ENCODE measurements around the gene TANC1. TPM values are rescaled to one million over a fixed set of nuclear protein-coding genes. Genes with fewer than 3 reads are reported as not detected.

TANC1 gene
- polyA plus RNA-seq, 1 donor = 22.6 TPM

GRCh38 chr2:159172403-159172802, 204.0 kb downstream of the TANC1 start:
- Histone ChIP-seq H3K4me3 (ENCODE audit: low read length) (no peak overlapping the region), H3K27ac (ENCODE audit: low read length) (no peak overlapping the region), H3K27me3 (ENCODE audit: control insufficient read depth, insufficient read depth, low read length) (no peaks in the 10 kb centered on the region), H3K36me3 (ENCODE audit: control insufficient read depth, insufficient read depth, low read length) (peaks cover 45% of the 10 kb centered on the region), H3K4me1 (ENCODE audit: control insufficient read depth, insufficient read depth, low read length) (no peaks in the 10 kb centered on the region), H3K9me3 (ENCODE audit: control insufficient read depth, low read depth, low read length) (no peaks in the 10 kb centered on the region)
- WGBS (ENCODE audit: insufficient coverage, low lambda C conversion rate) = 100% methylated on average over 1 of the region's 3 CpGs
- DNase-seq = no peak

- H3K27me3 ChIP-seq (ENCODE audit: control insufficient read depth, insufficient read depth, low read length) = no peaks in the 10 kb centered on the region
- no peaks in the 10 kb centered on the region for H3K4me1 ChIP-seq (ENCODE audit: control insufficient read depth, insufficient read depth, low read length)
- H3K9me3 ChIP-seq (ENCODE audit: control insufficient read depth, low read depth, low read length) = no peaks in the 10 kb centered on the region
- no peak overlapping the region for H3K27ac ChIP-seq (ENCODE audit: low read length)
- H3K36me3 ChIP-seq (ENCODE audit: control insufficient read depth, insufficient read depth, low read length) = peaks cover 54% of the 10 kb centered on the region
- H3K4me3 ChIP-seq (ENCODE audit: low read length) = no peak overlapping the region
- no peak for DNase-seq
- no CpG with 5 or more reads among the region's 9 CpGs for WGBS (ENCODE audit: insufficient coverage, low lambda C conversion rate)
Measured at GRCh38 chr2:159174759-159175158, 206.3 kb downstream of the TANC1 start.

DNA sequence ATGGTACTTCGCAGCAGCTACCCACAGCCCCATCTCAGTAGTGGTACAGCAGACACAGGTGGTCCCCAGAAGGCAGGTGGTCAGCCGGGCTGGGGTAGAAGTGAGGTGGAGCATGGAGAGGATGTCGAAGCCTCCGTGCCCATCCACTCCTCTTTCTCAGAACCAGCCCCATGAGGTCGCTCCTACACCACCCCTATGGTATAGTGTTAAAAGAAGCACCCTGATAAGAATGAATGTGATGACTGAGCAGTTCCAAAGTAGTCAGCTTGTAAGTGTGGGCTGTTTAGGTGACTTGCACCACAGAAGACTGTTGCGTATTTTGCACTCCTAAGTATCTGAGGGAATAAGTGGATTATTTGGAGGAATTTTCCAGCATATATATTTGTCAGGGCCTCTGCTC, 206.7 kb downstream of the TANC1 start:
- Histone ChIP-seq H3K36me3 (ENCODE audit: control insufficient read depth, insufficient read depth, low read length) (peaks cover 58% of the 10 kb centered on the region), H3K27ac (ENCODE audit: low read length) (no peak overlapping the region), H3K4me3 (ENCODE audit: low read length) (no peak overlapping the region), H3K9me3 (ENCODE audit: control insufficient read depth, low read depth, low read length) (no peaks in the 10 kb centered on the region), H3K27me3 (ENCODE audit: control insufficient read depth, insufficient read depth, low read length) (no peaks in the 10 kb centered on the region), H3K4me1 (ENCODE audit: control insufficient read depth, insufficient read depth, low read length) (no peaks in the 10 kb centered on the region)
- no peak for DNase-seq
- no CpG with 5 or more reads among the region's 6 CpGs for WGBS (ENCODE audit: insufficient coverage, low lambda C conversion rate)

- DNase-seq = no peak
- H3K27me3 ChIP-seq (ENCODE audit: control insufficient read depth, insufficient read depth, low read length) = no peaks in the 10 kb centered on the region
- H3K4me1 ChIP-seq (ENCODE audit: control insufficient read depth, insufficient read depth, low read length) = no peaks in the 10 kb centered on the region
- peaks cover 60% of the 10 kb centered on the region for H3K36me3 ChIP-seq (ENCODE audit: control insufficient read depth, insufficient read depth, low read length)
- H3K27ac ChIP-seq (ENCODE audit: low read length) = no peak overlapping the region
- WGBS (ENCODE audit: insufficient coverage, low lambda C conversion rate) = no CpG with 5 or more reads among the region's 3 CpGs
- no peak overlapping the region for H3K4me3 ChIP-seq (ENCODE audit: low read length)
- no peaks in the 10 kb centered on the region for H3K9me3 ChIP-seq (ENCODE audit: control insufficient read depth, low read depth, low read length)
Measured at GRCh38 chr2:159175927-159176326, 207.5 kb downstream of the TANC1 start.

DNA sequence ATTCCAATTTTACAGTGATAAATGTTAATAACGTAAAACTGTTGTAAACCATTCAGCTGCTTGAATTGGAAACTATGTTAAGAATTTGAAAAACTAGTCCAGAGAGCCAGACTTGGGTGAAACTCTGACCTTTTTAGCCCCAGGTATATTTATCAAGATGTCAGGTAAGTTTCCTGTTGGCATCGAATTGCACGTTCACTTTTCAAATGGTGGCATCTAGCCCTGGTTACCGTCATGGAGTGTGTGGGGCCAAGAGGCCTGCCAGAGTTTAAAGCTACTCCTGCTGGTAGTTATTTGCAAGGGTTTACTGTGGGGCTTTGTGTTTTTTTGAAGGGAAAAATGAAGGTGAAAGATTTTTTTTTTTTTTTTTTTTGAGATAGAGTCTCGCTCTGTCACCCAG, 208.1 kb downstream of the TANC1 start:
- Histone ChIP-seq H3K27me3 (ENCODE audit: control insufficient read depth, insufficient read depth, low read length) (no peaks in the 10 kb centered on the region), H3K4me3 (ENCODE audit: low read length) (no peak overlapping the region), H3K4me1 (ENCODE audit: control insufficient read depth, insufficient read depth, low read length) (no peaks in the 10 kb centered on the region), H3K9me3 (ENCODE audit: control insufficient read depth, low read depth, low read length) (no peaks in the 10 kb centered on the region), H3K36me3 (ENCODE audit: control insufficient read depth, insufficient read depth, low read length) (peaks cover 56% of the 10 kb centered on the region), H3K27ac (ENCODE audit: low read length) (no peak overlapping the region)
- no peak for DNase-seq
- WGBS (ENCODE audit: insufficient coverage, low lambda C conversion rate) = no CpG with 5 or more reads among the region's 5 CpGs

DNA sequence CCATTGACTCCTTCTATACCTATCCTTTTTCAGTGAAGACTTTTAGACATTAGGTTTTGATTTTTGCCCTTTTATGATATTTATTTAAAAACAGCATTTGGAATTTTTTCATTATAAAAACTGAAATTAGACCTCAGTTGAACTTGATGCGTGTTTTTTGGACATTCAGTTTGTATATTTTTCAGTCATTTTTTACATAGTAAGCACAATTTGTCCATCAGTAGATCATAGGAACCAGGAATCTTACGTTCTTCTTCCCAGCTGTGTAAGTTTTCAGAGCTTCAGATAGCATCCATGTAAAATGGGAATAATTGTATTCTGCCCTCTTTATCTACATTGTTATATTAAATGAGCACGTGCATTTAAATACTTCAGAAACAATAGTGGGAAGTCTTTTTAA, 208.9 kb downstream of the TANC1 start:
- Histone ChIP-seq H3K4me3 (ENCODE audit: low read length) (no peak overlapping the region), H3K36me3 (ENCODE audit: control insufficient read depth, insufficient read depth, low read length) (peaks cover 53% of the 10 kb centered on the region), H3K4me1 (ENCODE audit: control insufficient read depth, insufficient read depth, low read length) (no peaks in the 10 kb centered on the region), H3K27ac (ENCODE audit: low read length) (no peak overlapping the region), H3K27me3 (ENCODE audit: control insufficient read depth, insufficient read depth, low read length) (no peaks in the 10 kb centered on the region), H3K9me3 (ENCODE audit: control insufficient read depth, low read depth, low read length) (no peaks in the 10 kb centered on the region)
- no peak for DNase-seq
- WGBS (ENCODE audit: insufficient coverage, low lambda C conversion rate) = 86% methylated on average over 2 of the region's 3 CpGs

- no CpG with 5 or more reads among the region's 7 CpGs for WGBS (ENCODE audit: insufficient coverage, low lambda C conversion rate)
Measured at GRCh38 chr2:159177957-159178356, 209.5 kb downstream of the TANC1 start.

GRCh38 chr2:159179096-159179495, 210.7 kb downstream of the TANC1 start:
- Histone ChIP-seq H3K4me1 (ENCODE audit: control insufficient read depth, insufficient read depth, low read length) (no peaks in the 10 kb centered on the region), H3K4me3 (ENCODE audit: low read length) (no peak overlapping the region), H3K36me3 (ENCODE audit: control insufficient read depth, insufficient read depth, low read length) (peaks cover 49% of the 10 kb centered on the region), H3K9me3 (ENCODE audit: control insufficient read depth, low read depth, low read length) (no peaks in the 10 kb centered on the region), H3K27me3 (ENCODE audit: control insufficient read depth, insufficient read depth, low read length) (no peaks in the 10 kb centered on the region), H3K27ac (ENCODE audit: low read length) (no peak overlapping the region)
- WGBS (ENCODE audit: insufficient coverage, low lambda C conversion rate) = no CpG with 5 or more reads among the region's 8 CpGs
- DNase-seq = no peak

More at GRCh38 chr2:159177957-159178356, 209.5 kb downstream of the TANC1 start:
- no peak overlapping the region for H3K4me3 ChIP-seq (ENCODE audit: low read length)
- peaks cover 47% of the 10 kb centered on the region for H3K36me3 ChIP-seq (ENCODE audit: control insufficient read depth, insufficient read depth, low read length)
- DNase-seq = no peak
- no peaks in the 10 kb centered on the region for H3K9me3 ChIP-seq (ENCODE audit: control insufficient read depth, low read depth, low read length)
- H3K4me1 ChIP-seq (ENCODE audit: control insufficient read depth, insufficient read depth, low read length) = no peaks in the 10 kb centered on the region
- H3K27me3 ChIP-seq (ENCODE audit: control insufficient read depth, insufficient read depth, low read length) = no peaks in the 10 kb centered on the region
- H3K27ac ChIP-seq (ENCODE audit: low read length) = no peak overlapping the region

- no peak for DNase-seq
- no peaks in the 10 kb centered on the region for H3K4me1 ChIP-seq (ENCODE audit: control insufficient read depth, insufficient read depth, low read length)
- peaks cover 47% of the 10 kb centered on the region for H3K36me3 ChIP-seq (ENCODE audit: control insufficient read depth, insufficient read depth, low read length)
- H3K27ac ChIP-seq (ENCODE audit: low read length) = no peak overlapping the region
- WGBS (ENCODE audit: insufficient coverage, low lambda C conversion rate) = no CpG with 5 or more reads among the region's 4 CpGs
- no peaks in the 10 kb centered on the region for H3K9me3 ChIP-seq (ENCODE audit: control insufficient read depth, low read depth, low read length)
- H3K4me3 ChIP-seq (ENCODE audit: low read length) = no peak overlapping the region
- no peaks in the 10 kb centered on the region for H3K27me3 ChIP-seq (ENCODE audit: control insufficient read depth, insufficient read depth, low read length)
Measured at GRCh38 chr2:159179696-159180095, 211.3 kb downstream of the TANC1 start.

DNA sequence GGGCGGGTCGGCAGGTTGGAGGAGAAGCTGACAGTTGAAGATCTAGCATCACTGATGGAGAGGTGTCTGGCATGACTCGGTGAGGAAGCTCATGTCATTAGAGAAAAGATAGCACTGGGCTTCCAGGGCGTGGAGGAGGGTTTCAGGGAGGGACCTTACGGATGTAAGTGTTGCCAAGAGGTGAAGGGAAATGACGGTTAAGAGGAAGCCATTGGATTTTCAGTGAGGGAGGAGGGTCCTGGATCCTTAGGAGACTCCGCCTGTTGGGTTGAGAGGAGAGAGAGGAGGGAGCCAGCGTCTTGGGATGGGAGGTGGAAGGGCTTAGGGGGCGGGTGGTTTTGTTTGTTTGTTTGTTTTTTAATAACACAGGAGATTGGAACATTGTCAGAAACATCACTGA, 214.9 kb downstream of the TANC1 start:
- H3K27ac ChIP-seq (ENCODE audit: low read length) = no peak overlapping the region
- peaks cover 56% of the 10 kb centered on the region for H3K36me3 ChIP-seq (ENCODE audit: control insufficient read depth, insufficient read depth, low read length)
- H3K4me3 ChIP-seq (ENCODE audit: low read length) = no peak overlapping the region
- no peaks in the 10 kb centered on the region for H3K27me3 ChIP-seq (ENCODE audit: control insufficient read depth, insufficient read depth, low read length)
- WGBS (ENCODE audit: insufficient coverage, low lambda C conversion rate) = 80% methylated on average over 1 of the region's 9 CpGs
- H3K9me3 ChIP-seq (ENCODE audit: control insufficient read depth, low read depth, low read length) = no peaks in the 10 kb centered on the region
- no peaks in the 10 kb centered on the region for H3K4me1 ChIP-seq (ENCODE audit: control insufficient read depth, insufficient read depth, low read length)
- no peak for DNase-seq

- 100% methylated on average over 1 of the region's 14 CpGs for WGBS (ENCODE audit: insufficient coverage, low lambda C conversion rate)
- H3K27me3 ChIP-seq (ENCODE audit: control insufficient read depth, insufficient read depth, low read length) = no peaks in the 10 kb centered on the region
- DNase-seq = peak; percentile 13 to 25
- H3K27ac ChIP-seq (ENCODE audit: low read length) = no peak overlapping the region
- H3K4me1 ChIP-seq (ENCODE audit: control insufficient read depth, insufficient read depth, low read length) = no peaks in the 10 kb centered on the region
- H3K4me3 ChIP-seq (ENCODE audit: low read length) = no peak overlapping the region
- H3K36me3 ChIP-seq (ENCODE audit: control insufficient read depth, insufficient read depth, low read length) = peaks cover 48% of the 10 kb centered on the region
- H3K9me3 ChIP-seq (ENCODE audit: control insufficient read depth, low read depth, low read length) = no peaks in the 10 kb centered on the region
Measured at GRCh38 chr2:159185401-159186130, 217.1 kb downstream of the TANC1 start.
